ENCODE data around the gene IARS1. TPM values are rescaled to one million over a fixed set of nuclear protein-coding genes. Genes with fewer than 3 reads are reported as not detected.

Gene IARS1
- total RNA-seq, 2 experiments from 2014 or later, result 330 to 352 TPM

GRCh38 chr9:92247981-92248380 lies 45.5 kb downstream of the IARS1 start:
- BruUV-seq (replicated peaks), result no TSS peak
- H3K4me3 ChIP-seq (ENCODE audit: low read depth, low read length, poor library complexity, severe bottlenecking), result no peak overlapping the region
- POLR2A ChIA-PET, result interaction anchor here (0.6 kb wide), 2 partner anchors 15 to 127 kb away, joined by 3 read pairs; no protein-coding TSS in a partner anchor
- intact Hi-C loops (cut with micrococcal nuclease; ENCODE audit: unreplicated experiment), result loop anchor here (10.0 kb wide), 1 partner anchor 113 kb away; no protein-coding TSS in a partner anchor
- H3K9me2 ChIP-seq (ENCODE audit: insufficient read depth, low read length), result no peaks in the 10 kb centered on the region
- peaks cover 100% of the 10 kb centered on the region for H3K36me3 ChIP-seq (ENCODE audit: insufficient read depth, low read length)
- CTCF ChIA-PET (ENCODE audit: unreplicated experiment), result no interaction called here
- no peak for TF ChIP-seq EZH2phosphoT487 (IDR thresholded peaks at IDR 0.05; ENCODE audit: borderline replicate concordance, low read depth, low read length)
- no peak for TF ChIP-seq CTCF (conservative IDR thresholded peaks at IDR 0.05; ENCODE audit: low read length)
- no peaks in the 10 kb centered on the region for H3K79me2 ChIP-seq (ENCODE audit: insufficient read depth, low read depth, low read length)
- no peaks in the 10 kb centered on the region; the same call in 1 of the 2 replicates for H4K20me1 ChIP-seq (ENCODE audit: insufficient read depth, low read length)
- no peak overlapping the region for H3K4me2 ChIP-seq (ENCODE audit: low read length)
- H2AFZ ChIP-seq (ENCODE audit: low read length), result no peak overlapping the region
- no peaks in the 10 kb centered on the region for H3K4me1 ChIP-seq (ENCODE audit: insufficient read depth, low read length, poor library complexity, severe bottlenecking)
- no peak for DNase-seq (ENCODE audit: low spot score)
- no peaks in the 10 kb centered on the region for H3K9me3 ChIP-seq (ENCODE audit: low read length)
- H3K27ac ChIP-seq (ENCODE audit: low read depth, low read length, poor library complexity, severe bottlenecking), result no peak overlapping the region

DNA sequence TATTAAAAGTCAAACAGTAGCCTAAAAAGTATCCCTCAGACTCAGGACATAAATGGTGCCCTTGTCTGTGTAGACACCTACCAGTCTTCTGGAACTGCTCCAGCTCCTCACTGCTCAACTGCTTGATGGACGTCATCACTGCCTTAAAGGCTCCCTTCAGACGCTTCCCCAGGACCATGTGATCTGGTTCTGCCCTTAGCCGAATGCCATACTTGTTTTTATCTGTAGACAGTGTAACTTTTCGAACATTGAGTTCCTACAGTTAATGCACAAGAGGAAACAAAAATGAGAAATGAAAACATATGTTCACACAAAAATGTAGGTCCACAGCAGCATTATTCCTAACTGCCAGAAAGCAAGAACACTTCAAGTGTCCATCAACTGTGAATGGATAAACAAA lies 46.2 kb downstream of the IARS1 start:
- Histone ChIP-seq H4K20me1 (ENCODE audit: insufficient read depth, low read length) (no peaks in the 10 kb centered on the region; the same call in 1 of the 2 replicates), H3K79me2 (ENCODE audit: insufficient read depth, low read depth, low read length) (no peaks in the 10 kb centered on the region), H3K27ac (ENCODE audit: low read depth, low read length, poor library complexity, severe bottlenecking) (no peak overlapping the region), H3K9me2 (ENCODE audit: insufficient read depth, low read length) (no peaks in the 10 kb centered on the region), H2AFZ (ENCODE audit: low read length) (no peak overlapping the region), H3K4me1 (ENCODE audit: insufficient read depth, low read length, poor library complexity, severe bottlenecking) (no peaks in the 10 kb centered on the region), H3K4me3 (ENCODE audit: low read depth, low read length, poor library complexity, severe bottlenecking) (no peak overlapping the region), H3K36me3 (ENCODE audit: insufficient read depth, low read length) (peaks cover 100% of the 10 kb centered on the region), H3K4me2 (ENCODE audit: low read length) (no peak overlapping the region), H3K9me3 (ENCODE audit: low read length) (no peaks in the 10 kb centered on the region)
- ChIA-PET POLR2A (no interaction called here), CTCF (ENCODE audit: unreplicated experiment) (no interaction called here)
- BruUV-seq (replicated peaks), result no TSS peak
- intact Hi-C loops (cut with micrococcal nuclease; ENCODE audit: unreplicated experiment), result loop anchor here (10.0 kb wide), 1 partner anchor 112 kb away; no protein-coding TSS in a partner anchor
- TF ChIP-seq EZH2phosphoT487 (IDR thresholded peaks at IDR 0.05; ENCODE audit: borderline replicate concordance, low read depth, low read length) (no peak), CTCF (conservative IDR thresholded peaks at IDR 0.05; ENCODE audit: low read length) (no peak)
- no peak for DNase-seq (ENCODE audit: low spot score)

DNA sequence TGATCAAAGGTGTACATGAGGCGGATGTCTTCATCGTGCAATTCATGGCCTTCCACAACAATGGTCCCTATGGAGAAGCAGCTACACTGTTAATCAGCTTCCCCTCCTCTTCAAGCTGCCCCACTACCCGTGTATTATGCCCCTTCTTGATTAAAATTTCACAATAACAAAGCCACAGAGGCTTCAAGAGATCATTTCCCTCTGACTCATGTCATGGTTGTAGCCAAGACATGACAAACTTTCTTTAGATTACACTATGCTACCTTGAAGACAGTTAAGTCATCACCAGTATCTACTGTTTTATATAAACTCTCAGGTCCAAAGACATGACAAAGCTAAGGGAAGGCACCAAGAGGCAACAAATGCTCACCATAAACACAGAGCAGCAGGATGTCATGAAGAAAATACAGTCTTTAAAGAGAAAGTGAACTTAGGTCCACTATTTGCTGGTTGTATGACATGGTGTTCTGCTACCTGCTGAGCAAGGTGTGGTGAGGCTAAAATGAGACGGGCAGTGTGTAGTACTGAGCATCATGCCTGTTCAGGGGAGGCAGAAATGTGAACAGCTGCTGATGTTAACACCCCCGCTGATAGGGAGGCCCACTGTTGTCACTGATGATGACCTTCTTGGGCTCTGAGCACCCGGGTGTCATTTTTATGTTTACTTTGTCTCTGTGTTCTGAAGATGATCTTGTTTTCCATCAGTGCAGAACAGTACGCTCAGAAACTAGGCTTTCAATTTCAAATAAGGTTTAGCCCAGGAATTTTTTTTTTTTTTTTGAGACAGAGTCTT lies 48.3 kb downstream of the IARS1 start:
- peaks cover 100% of the 10 kb centered on the region for H3K36me3 ChIP-seq (ENCODE audit: insufficient read depth, low read length)
- H3K27ac ChIP-seq (ENCODE audit: low read depth, low read length, poor library complexity, severe bottlenecking), result no peak overlapping the region
- no peaks in the 10 kb centered on the region for H3K9me3 ChIP-seq (ENCODE audit: low read length)
- H2AFZ ChIP-seq (ENCODE audit: low read length), result no peak overlapping the region
- TF ChIP-seq CTCF (conservative IDR thresholded peaks at IDR 0.05; ENCODE audit: low read length) (no peak), EZH2phosphoT487 (IDR thresholded peaks at IDR 0.05; ENCODE audit: borderline replicate concordance, low read depth, low read length) (no peak)
- ChIA-PET CTCF (ENCODE audit: unreplicated experiment) (no interaction called here), POLR2A (no interaction called here)
- H3K79me2 ChIP-seq (ENCODE audit: insufficient read depth, low read depth, low read length), result no peaks in the 10 kb centered on the region
- intact Hi-C loops (cut with micrococcal nuclease; ENCODE audit: unreplicated experiment), result loop anchor here (10.0 kb wide), 1 partner anchor 110 kb away; no protein-coding TSS in a partner anchor
- no peak overlapping the region for H3K4me3 ChIP-seq (ENCODE audit: low read depth, low read length, poor library complexity, severe bottlenecking)
- H4K20me1 ChIP-seq (ENCODE audit: insufficient read depth, low read length), result no peaks in the 10 kb centered on the region; the same call in 1 of the 2 replicates
- no peaks in the 10 kb centered on the region for H3K9me2 ChIP-seq (ENCODE audit: insufficient read depth, low read length)
- no peaks in the 10 kb centered on the region for H3K4me1 ChIP-seq (ENCODE audit: insufficient read depth, low read length, poor library complexity, severe bottlenecking)
- no peak overlapping the region for H3K4me2 ChIP-seq (ENCODE audit: low read length)
- BruUV-seq (replicated peaks), result no TSS peak
- DNase-seq (ENCODE audit: low spot score), result no peak

Data from OCI-LY7 (cell line).